NB4 (cell line): Measurements from ENCODE around the gene PDE4DIP.
"Not testable (repeated sequence)": the region's sequence is repeated elsewhere in the genome, so short reads cannot be mapped to it uniquely, and the experiment has no call there.

ENCODE experiments used
- DNase-seq: peaks from one replicate; pipeline ENCODE4 v3.0.0; 2010; ENCODE audit warnings: low read depth
- H3K4me3 ChIP-seq: one replicate; pipeline ENCODE4 v1.5.1; 2011; ENCODE audit warnings: mild to moderate bottlenecking, low read depth, low read length, moderate library complexity

The PDE4DIP gene

GRCh38 chr1:148909219-148909826 is 65.1 kb downstream of the PDE4DIP start:
- H3K4me3 ChIP-seq, DNase-seq: not testable (repeated sequence)

GRCh38 chr1:148911303-148911928 is 67.2 kb downstream of the PDE4DIP start:
- DNase-seq, H3K4me3 ChIP-seq: not testable (repeated sequence)

GRCh38 chr1:148916222-148916621 is 72.0 kb downstream of the PDE4DIP start:
- H3K4me3 ChIP-seq, DNase-seq: not testable (repeated sequence)

- not testable (repeated sequence) for DNase-seq, H3K4me3 ChIP-seq
These were observed 72.6 kb downstream of the PDE4DIP start for GRCh38 chr1:148916695-148917348.

- H3K4me3 ChIP-seq, DNase-seq: not testable (repeated sequence)
These were observed 74.7 kb downstream of the PDE4DIP start for GRCh38 chr1:148918836-148919447.

GRCh38 chr1:148921047-148921446 is 76.8 kb downstream of the PDE4DIP start:
- not testable (repeated sequence) for H3K4me3 ChIP-seq, DNase-seq

- not testable (repeated sequence) for DNase-seq, H3K4me3 ChIP-seq
These were observed 79.6 kb downstream of the PDE4DIP start for GRCh38 chr1:148923798-148924197.

GRCh38 chr1:148927645-148928044 is 83.4 kb downstream of the PDE4DIP start:
- not testable (repeated sequence) for H3K4me3 ChIP-seq, DNase-seq

GRCh38 chr1:148929253-148929652 is 85.0 kb downstream of the PDE4DIP start:
- DNase-seq, H3K4me3 ChIP-seq: not testable (repeated sequence)

GRCh38 chr1:148935381-148936002 is 91.3 kb downstream of the PDE4DIP start:
- not testable (repeated sequence) for H3K4me3 ChIP-seq, DNase-seq

- DNase-seq, H3K4me3 ChIP-seq: not testable (repeated sequence)
These were observed 98.7 kb downstream of the PDE4DIP start for GRCh38 chr1:148942906-148943305.

GRCh38 chr1:148945130-148945529 is 100.9 kb downstream of the PDE4DIP start:
- H3K4me3 ChIP-seq, DNase-seq: not testable (repeated sequence)

GRCh38 chr1:148948768-148949167 is 104.5 kb downstream of the PDE4DIP start:
- H3K4me3 ChIP-seq, DNase-seq: not testable (repeated sequence)

GRCh38 chr1:148951336-148952227 is 107.4 kb downstream of the PDE4DIP start:
- peak overlapping the region; percentile 55 for H3K4me3 ChIP-seq
- DNase-seq, result peak; percentile 72

GRCh38 chr1:148952253-148952937 is 108.2 kb downstream of the PDE4DIP start:
- not testable (repeated sequence) for DNase-seq

GRCh38 chr1:148952938-148953616 is 108.8 kb downstream of the PDE4DIP start:
- DNase-seq, result peak; percentile 11
- peak overlapping the region; percentile 53 for H3K4me3 ChIP-seq

More at GRCh38 chr1:148952253-148952937, 108.2 kb downstream of the PDE4DIP start:
- H3K4me3 ChIP-seq, result peak overlapping the region; percentile 55

GRCh38 chr1:148953730-148954129 is 109.5 kb downstream of the PDE4DIP start:
- not testable (repeated sequence) for DNase-seq, H3K4me3 ChIP-seq
